Uterus (tissue), 4 donors: ENCODE data around the gene ZMYND8. TPM values are rescaled to one million over a fixed set of nuclear protein-coding genes. Genes with fewer than 3 reads are reported as not detected.

ENCODE experiments used
- DNase-seq, 2 donors: peaks; one replicate each; pipeline ENCODE4 v3.0.0-alpha.2; 2019 to 2020
- H3K27ac ChIP-seq, 2 donors: fragments of 200-600 bp; sonication (generic); 1 replicate in 1 of 2; 2 replicates in 1 of 2; pipeline ENCODE4 v1.5.1; 2016 to 2018
- H3K27me3 ChIP-seq, 2 donors: fragments of 200-600 bp; sonication (generic); one replicate each; pipeline ENCODE4 v1.5.1; 2018 to 2019; ENCODE audit warnings: control low read depth in 1 of 2
- H3K36me3 ChIP-seq, 2 donors: fragments of 200-600 bp; sonication (generic); one replicate each; pipeline ENCODE4 v1.5.1; 2019; ENCODE audit warnings: control low read depth in 1 of 2
- H3K4me1 ChIP-seq, 2 donors: fragments of 200-600 bp; sonication (generic); one replicate each; pipeline ENCODE4 v1.5.1; 2018 to 2019; ENCODE audit warnings: control low read depth in 1 of 2
- H3K4me3 ChIP-seq, 2 donors: fragments of 200-600 bp; sonication (generic); 1 replicate in 1 of 2; 2 replicates in 1 of 2; pipeline ENCODE4 v1.5.1; 2018 to 2019; ENCODE audit warnings: mild to moderate bottlenecking in 1 of 2
- H3K9me3 ChIP-seq, 2 donors: fragments of 200-600 bp; sonication (generic); one replicate each; pipeline ENCODE4 v1.5.1; 2019; ENCODE audit warnings: control low read depth in 1 of 2
- POLR2A ChIP-seq, 2 donors: fragments of 450-650 bp; IDR thresholded peaks; one replicate each; pipeline ENCODE4 v1.6.1; 2016; ENCODE audit warnings: antibody characterized with exemption in 2 of 2, mild to moderate bottlenecking in 1 of 2, moderate library complexity in 1 of 2
- intact Hi-C: fragments of 100-400 bp; cut with DNase I; formaldehyde crosslinking; loops from one replicate; pipeline ENCODE4 v1.15.1; 2023; ENCODE audit warnings: low total_unique reads
- total RNA-seq, 4 donors: library from RNA; depleted of rRNA in 3 of 4; stranded (reverse); fragments of >200 nt in 3 of 4; gene quantifications; one replicate each; pipeline versions ENCODE4 v1.1.0 to v1.2.4, GENCODE V29; 2014 to 2023
- TF ChIP-seq, protein P1 (sequence below), 4 experiments: fragments of 200-600 bp in 2 of 4; fragments of 450-650 bp in 2 of 4; sonication (generic) in 2 of 4; IDR thresholded peaks; one replicate each; pipeline ENCODE4 v1.5.1; 2016 to 2019; ENCODE audit warnings: antibody characterized with exemption in 4 of 4, mild to moderate bottlenecking in 2 of 4, moderate library complexity in 1 of 4
- donor health status: DM: yes; HTN: yes; CAD: no.

ZMYND8 gene
- total RNA-seq, 4 donors from 2014 or later, result 10.2 to 26.7 (median 16.0) TPM

DNA sequence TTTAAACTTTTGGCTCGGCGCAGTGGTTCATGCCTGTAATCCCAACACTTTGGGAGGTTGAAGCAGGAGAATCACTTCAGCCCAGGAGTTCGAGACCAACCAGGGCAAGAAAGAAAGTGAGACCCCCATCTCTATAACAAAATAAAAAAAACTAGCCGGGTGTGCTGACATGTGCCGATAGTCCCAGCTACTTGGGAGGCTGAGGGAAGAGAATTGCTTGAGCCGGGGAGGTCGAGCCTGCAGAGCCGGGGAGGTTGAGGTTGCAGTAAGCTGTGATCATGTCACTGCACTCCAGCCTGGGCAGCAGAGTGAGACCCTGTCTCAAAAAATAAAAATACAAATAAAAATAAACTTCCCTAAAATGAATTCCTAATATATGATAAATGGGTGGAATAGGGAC is 50.4 kb downstream of the ZMYND8 start:
- Histone ChIP-seq H3K27ac (no peak overlapping the region), H3K4me3 (no peak overlapping the region), H3K9me3 (no peaks in the 10 kb centered on the region), H3K27me3 (no peaks in the 10 kb centered on the region), H3K36me3 (no peaks in the 10 kb centered on the region), H3K4me1 (no peaks in the 10 kb centered on the region)
- intact Hi-C loops, result no loop called here
- DNase-seq, result no peak
- no peak for TF ChIP-seq POLR2A (IDR thresholded peaks at IDR 0.05)
- TF ChIP-seq, protein P1, sequence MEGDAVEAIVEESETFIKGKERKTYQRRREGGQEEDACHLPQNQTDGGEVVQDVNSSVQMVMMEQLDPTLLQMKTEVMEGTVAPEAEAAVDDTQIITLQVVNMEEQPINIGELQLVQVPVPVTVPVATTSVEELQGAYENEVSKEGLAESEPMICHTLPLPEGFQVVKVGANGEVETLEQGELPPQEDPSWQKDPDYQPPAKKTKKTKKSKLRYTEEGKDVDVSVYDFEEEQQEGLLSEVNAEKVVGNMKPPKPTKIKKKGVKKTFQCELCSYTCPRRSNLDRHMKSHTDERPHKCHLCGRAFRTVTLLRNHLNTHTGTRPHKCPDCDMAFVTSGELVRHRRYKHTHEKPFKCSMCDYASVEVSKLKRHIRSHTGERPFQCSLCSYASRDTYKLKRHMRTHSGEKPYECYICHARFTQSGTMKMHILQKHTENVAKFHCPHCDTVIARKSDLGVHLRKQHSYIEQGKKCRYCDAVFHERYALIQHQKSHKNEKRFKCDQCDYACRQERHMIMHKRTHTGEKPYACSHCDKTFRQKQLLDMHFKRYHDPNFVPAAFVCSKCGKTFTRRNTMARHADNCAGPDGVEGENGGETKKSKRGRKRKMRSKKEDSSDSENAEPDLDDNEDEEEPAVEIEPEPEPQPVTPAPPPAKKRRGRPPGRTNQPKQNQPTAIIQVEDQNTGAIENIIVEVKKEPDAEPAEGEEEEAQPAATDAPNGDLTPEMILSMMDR (IDR thresholded peaks at IDR 0.05), result no peak

DNA sequence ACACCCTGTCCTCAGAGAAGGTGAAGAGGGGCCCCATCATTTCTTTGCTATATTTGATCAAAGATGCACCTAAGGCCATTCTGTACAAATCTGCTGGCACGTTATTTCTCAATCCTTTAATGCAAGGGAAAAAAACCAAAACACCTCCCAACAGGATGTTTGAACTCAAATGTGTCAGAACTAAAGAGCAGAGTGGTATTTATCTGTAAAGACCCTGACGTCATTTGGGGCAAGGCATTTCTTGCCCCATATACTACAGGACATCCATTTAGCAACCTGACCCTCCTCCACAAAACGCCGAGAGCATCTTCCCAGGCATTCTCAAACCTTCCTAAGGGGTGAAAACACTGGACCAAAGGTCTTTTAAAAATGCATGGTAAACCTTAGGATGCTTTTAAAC is 50.8 kb downstream of the ZMYND8 start:
- no peak overlapping the region for H3K27ac ChIP-seq

DNA sequence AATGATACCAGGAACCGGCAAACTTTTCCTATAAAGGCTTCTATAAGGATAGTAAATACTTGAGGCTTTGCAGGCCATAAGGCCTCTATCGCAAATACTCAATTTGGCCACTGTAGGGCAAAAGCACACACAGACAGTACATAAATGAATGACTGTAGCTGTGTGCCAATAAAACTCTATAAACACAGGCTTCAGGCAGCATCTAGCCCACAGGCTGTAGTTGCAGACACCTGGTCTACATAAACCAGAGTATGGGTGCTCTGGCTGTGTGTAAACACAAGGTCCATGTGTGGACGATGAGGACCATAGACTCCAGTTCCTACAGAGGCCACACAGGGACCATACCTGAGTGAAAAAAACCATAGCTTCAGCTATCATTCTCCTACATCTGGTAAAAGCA is 52.2 kb downstream of the ZMYND8 start:
- no peak for DNase-seq
- Histone ChIP-seq H3K36me3 (no peaks in the 10 kb centered on the region), H3K4me1 (no peaks in the 10 kb centered on the region), H3K4me3 (no peak overlapping the region), H3K9me3 (no peaks in the 10 kb centered on the region), H3K27ac (peak overlapping the region in 1 of 2 donors; percentile 18), H3K27me3 (no peaks in the 10 kb centered on the region)
- TF ChIP-seq POLR2A (IDR thresholded peaks at IDR 0.05), result no peak
- TF ChIP-seq, protein P1 (IDR thresholded peaks at IDR 0.05), result no peak
- intact Hi-C loops, result no loop called here

More for the DNA sequence above, 50.8 kb downstream of the ZMYND8 start:
- no peak for DNase-seq
- no peak overlapping the region for H3K4me3 ChIP-seq
- H3K36me3 ChIP-seq, result no peaks in the 10 kb centered on the region
- H3K27me3 ChIP-seq, result no peaks in the 10 kb centered on the region
- no peaks in the 10 kb centered on the region for H3K9me3 ChIP-seq
- H3K4me1 ChIP-seq, result no peaks in the 10 kb centered on the region
- intact Hi-C loops, result no loop called here
- TF ChIP-seq, protein P1 (IDR thresholded peaks at IDR 0.05), result no peak
- TF ChIP-seq POLR2A (IDR thresholded peaks at IDR 0.05), result no peak

DNA sequence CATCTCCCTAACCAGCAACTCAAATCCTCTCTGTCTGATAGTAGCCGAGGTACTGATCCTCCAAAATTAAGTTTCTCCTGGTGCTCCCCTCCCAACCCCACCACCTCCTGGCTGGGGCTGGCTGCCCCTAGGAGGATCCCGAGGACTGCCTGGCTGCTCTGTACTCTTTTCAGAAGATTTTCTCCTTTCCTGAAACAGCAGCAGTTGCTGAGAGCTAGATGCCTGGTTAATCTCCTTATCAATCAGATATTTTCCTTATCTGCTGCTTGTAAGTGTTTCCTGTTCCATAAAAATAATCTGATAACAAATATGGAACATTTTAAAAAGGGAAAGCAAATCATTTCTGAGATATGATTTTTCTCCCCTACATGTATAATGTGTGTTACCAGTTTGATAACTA is 52.8 kb downstream of the ZMYND8 start:
- Histone ChIP-seq H3K36me3 (no peaks in the 10 kb centered on the region), H3K4me3 (no peak overlapping the region), H3K4me1 (no peaks in the 10 kb centered on the region), H3K27ac (peak overlapping the region in 1 of 2 donors; percentile 18), H3K9me3 (no peaks in the 10 kb centered on the region), H3K27me3 (no peaks in the 10 kb centered on the region)
- intact Hi-C loops, result no loop called here
- DNase-seq, result no peak
- TF ChIP-seq, protein P1 (IDR thresholded peaks at IDR 0.05), result no peak
- TF ChIP-seq POLR2A (IDR thresholded peaks at IDR 0.05), result no peak

DNA sequence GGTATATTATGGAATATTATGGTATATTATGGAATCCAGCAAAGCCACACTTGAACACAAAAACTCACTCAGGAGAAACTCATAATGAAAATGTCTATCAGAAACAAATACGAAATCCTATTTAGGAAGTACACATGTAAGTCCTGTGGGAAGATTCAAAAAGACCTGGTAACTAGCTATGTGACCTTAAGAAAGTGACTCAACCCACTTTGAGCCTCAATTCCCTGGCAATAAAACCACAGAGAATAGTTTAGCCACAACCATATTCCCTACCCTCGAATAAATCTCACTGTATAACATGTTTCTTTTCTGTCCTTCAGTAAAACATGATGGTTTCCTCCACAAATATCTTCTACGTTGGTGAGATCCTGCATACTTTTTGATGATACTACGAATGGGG is 56.4 kb downstream of the ZMYND8 start:
- H3K27ac ChIP-seq, result no peak overlapping the region
- TF ChIP-seq POLR2A (IDR thresholded peaks at IDR 0.05), result no peak
- TF ChIP-seq, protein P1 (IDR thresholded peaks at IDR 0.05), result no peak
- no peak for DNase-seq
- H3K9me3 ChIP-seq, result no peaks in the 10 kb centered on the region
- no peaks in the 10 kb centered on the region for H3K4me1 ChIP-seq
- no peaks in the 10 kb centered on the region for H3K36me3 ChIP-seq
- intact Hi-C loops, result no loop called here
- H3K27me3 ChIP-seq, result no peaks in the 10 kb centered on the region
- no peak overlapping the region for H3K4me3 ChIP-seq
